Peyer's patch (tissue), 4 donors: ENCODE results near the gene TMEM107.
A peak's percentile ranks its signal among the peaks of the same experiment; 100 is the strongest.

Source experiments
- POLR2A ChIP-seq, 2 donors: fragments of 450-650 bp; IDR thresholded peaks; one replicate each; pipeline ENCODE4 v1.5.1; 2017; ENCODE audit warnings: antibody characterized with exemption in 2 of 2, mild to moderate bottlenecking in 2 of 2, moderate library complexity in 2 of 2
- TF ChIP-seq, protein P1 (sequence below), 6 experiments: fragments of 450-650 bp in 4 of 6; fragments of 200-600 bp in 2 of 6; sonication (generic) in 1 of 6; IDR thresholded peaks; one replicate each; pipeline ENCODE4 v1.5.1; 2017 to 2019; ENCODE audit warnings: antibody characterized with exemption in 6 of 6, mild to moderate bottlenecking in 3 of 6, moderate library complexity in 1 of 6

DNA sequence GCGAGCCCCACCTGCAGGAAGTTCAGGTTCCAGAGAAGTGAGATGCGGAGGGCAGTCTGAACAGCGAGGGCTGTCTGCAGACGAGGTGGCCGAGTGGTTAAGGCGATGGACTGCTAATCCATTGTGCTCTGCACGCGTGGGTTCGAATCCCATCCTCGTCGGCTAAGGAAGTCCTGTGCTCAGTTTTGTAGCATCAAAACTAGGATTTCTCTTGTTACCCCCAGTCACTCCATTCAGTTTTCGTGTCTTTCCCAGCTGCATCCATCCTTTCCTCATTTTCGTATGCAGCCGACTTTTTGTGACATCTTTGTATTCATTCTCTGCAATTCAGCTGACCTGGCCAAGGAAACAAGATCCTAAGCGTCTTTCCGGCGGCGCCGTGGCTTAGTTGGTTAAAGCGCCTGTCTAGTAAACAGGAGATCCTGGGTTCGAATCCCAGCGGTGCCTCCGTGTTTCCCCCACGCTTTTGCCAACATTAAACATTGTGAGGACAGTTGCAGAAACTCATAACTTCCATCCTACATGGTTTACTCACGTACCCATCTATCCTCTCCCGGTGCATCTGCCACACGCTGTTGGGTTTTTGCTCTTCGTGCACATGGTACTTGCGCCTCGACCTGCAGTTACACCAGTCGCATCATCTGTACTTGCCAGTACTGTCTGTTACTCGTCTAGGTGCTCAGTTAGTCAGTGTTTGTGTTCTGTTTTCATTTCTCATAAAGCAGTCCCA is 10.8 kb upstream of the TMEM107 start:
- TF ChIP-seq, protein P1, sequence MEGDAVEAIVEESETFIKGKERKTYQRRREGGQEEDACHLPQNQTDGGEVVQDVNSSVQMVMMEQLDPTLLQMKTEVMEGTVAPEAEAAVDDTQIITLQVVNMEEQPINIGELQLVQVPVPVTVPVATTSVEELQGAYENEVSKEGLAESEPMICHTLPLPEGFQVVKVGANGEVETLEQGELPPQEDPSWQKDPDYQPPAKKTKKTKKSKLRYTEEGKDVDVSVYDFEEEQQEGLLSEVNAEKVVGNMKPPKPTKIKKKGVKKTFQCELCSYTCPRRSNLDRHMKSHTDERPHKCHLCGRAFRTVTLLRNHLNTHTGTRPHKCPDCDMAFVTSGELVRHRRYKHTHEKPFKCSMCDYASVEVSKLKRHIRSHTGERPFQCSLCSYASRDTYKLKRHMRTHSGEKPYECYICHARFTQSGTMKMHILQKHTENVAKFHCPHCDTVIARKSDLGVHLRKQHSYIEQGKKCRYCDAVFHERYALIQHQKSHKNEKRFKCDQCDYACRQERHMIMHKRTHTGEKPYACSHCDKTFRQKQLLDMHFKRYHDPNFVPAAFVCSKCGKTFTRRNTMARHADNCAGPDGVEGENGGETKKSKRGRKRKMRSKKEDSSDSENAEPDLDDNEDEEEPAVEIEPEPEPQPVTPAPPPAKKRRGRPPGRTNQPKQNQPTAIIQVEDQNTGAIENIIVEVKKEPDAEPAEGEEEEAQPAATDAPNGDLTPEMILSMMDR (IDR thresholded peaks at IDR 0.05), result peak in 4 of 6 experiments; percentile 32 to 57 (median 36)
- peak in 1 of 2 donors; percentile 46 for TF ChIP-seq POLR2A (IDR thresholded peaks at IDR 0.05)
